K562 (cell line): ENCODE results near the gene ANKRD12. TPM values are rescaled to one million over a fixed set of nuclear protein-coding genes. Genes with fewer than 3 reads are reported as not detected.

Experiments used
- CAMTA2 ChIP-seq: fragments of 250-450 bp; sonication (Bioruptor Pico); conservative IDR thresholded peaks from 2 replicates; pipeline ENCODE4 v1.5.1; 2022
- CHCHD3 ChIP-seq: fragments of 250-450 bp; sonication (Bioruptor Pico); IDR thresholded peaks from 2 replicates; pipeline ENCODE4 v2.1.2; 2022; ENCODE audit warnings: mild to moderate bottlenecking
- ERF ChIP-seq: fragments of 450-650 bp; formaldehyde crosslinking; IDR thresholded peaks from 2 replicates; pipeline ENCODE4 v1.4.0; 2020; ENCODE audit warnings: mild to moderate bottlenecking, mixed read lengths
- LCOR ChIP-seq: sonication (generic); formaldehyde crosslinking; IDR thresholded peaks from 2 replicates; pipeline ENCODE4 v1.8.0; 2022; ENCODE audit warnings: mild to moderate bottlenecking, missing genetic modification reagents
- PTRF ChIP-seq: fragments of 450-650 bp; IDR thresholded peaks from 2 replicates; pipeline ENCODE4 v1.6.1; 2016; ENCODE audit warnings: mild to moderate bottlenecking, missing genetic modification characterization, missing compliant biosample characterization
- RBM25 ChIP-seq: fragments of 200-400 bp; formaldehyde crosslinking; IDR thresholded peaks from 2 replicates; pipeline ENCODE4 v1.6.1; 2018; ENCODE audit warnings: low read length, low read depth, moderate library complexity; ENCODE audit not compliant: severe bottlenecking
- RNF2 ChIP-seq: sonication (generic); IDR thresholded peaks from 2 replicates; pipeline ENCODE4 v1.6.1; 2016
- SIRT6 ChIP-seq: IDR thresholded peaks from one replicate; pipeline ENCODE4 v1.6.1; 2012; ENCODE audit warnings: low read depth, mild to moderate bottlenecking, control low read depth, inconsistent platforms, low read length, moderate library complexity
- WHSC1 ChIP-seq: IDR thresholded peaks from one replicate; pipeline ENCODE4 v1.6.1; 2012; ENCODE audit warnings: low read length, control low read depth, inconsistent platforms
- ZNF436 ChIP-seq: fragments of 250-450, 450-650 bp; sonication (Bioruptor Pico); formaldehyde crosslinking; IDR thresholded peaks from 2 replicates; pipeline ENCODE4 v1.7.0; 2020; ENCODE audit warnings: mild to moderate bottlenecking
- polyA plus RNA-seq, 8 experiments: library from polyadenylated mRNA; depleted of rRNA in 4 of 8; stranded (reverse) in 5 of 8; unstranded in 3 of 8; fragments of >200 nt; fragmentation: Nextera tagmentation in 2 of 8; fragmentation: Illumina TruSeq in 1 of 8; extraction: Ambion mirVana in 2 of 8; extraction: Trizol in 1 of 8; gene quantifications; 2 replicates each; pipeline versions ENCODE4 v1.2.1 to v1.2.3, GENCODE V29; 2011 to 2014; ENCODE audit warnings: inconsistent platforms in 1 of 8, missing spikeins in 1 of 8
- total RNA-seq, 7 experiments: library from RNA; depleted of rRNA in 6 of 7; stranded (reverse); fragments of >200 nt in 6 of 7; fragmentation: Illumina TruSeq in 2 of 7; extraction: Trizol in 2 of 7; gene quantifications; 2 replicates each; pipeline versions ENCODE4 v1.2.1 to v1.2.3, GENCODE V29; 2011 to 2021; ENCODE audit warnings: low replicate concordance in 1 of 7
- TF ChIP-seq, protein P1 (sequence below), 2 experiments: fragments of 450-650 bp; IDR thresholded peaks; 2 replicates each; pipeline ENCODE4 v1.6.1; 2018; ENCODE audit warnings: mild to moderate bottlenecking in 2 of 2, low read depth in 1 of 2; ENCODE audit not compliant: partially characterized antibody in 2 of 2
- TF ChIP-seq, protein P2 (sequence below), 2 experiments: fragments of 450-650 bp in 1 of 2; IDR thresholded peaks; 2 replicates each; pipeline ENCODE4 v1.6.1; 2011 to 2017; ENCODE audit warnings: low read depth in 2 of 2, antibody characterized with exemption in 1 of 2, borderline replicate concordance in 1 of 2, low read length in 1 of 2, mild to moderate bottlenecking in 1 of 2, mixed read lengths in 1 of 2; ENCODE audit not compliant: control insufficient read depth in 1 of 2
- TF ChIP-seq, protein P3 (sequence below): IDR thresholded peaks from 2 replicates; pipeline ENCODE4 v1.6.1; 2011; ENCODE audit warnings: borderline replicate concordance, low read depth, mild to moderate bottlenecking, moderate library complexity, low read length; ENCODE audit not compliant: insufficient read depth, poor library complexity, severe bottlenecking
- TF ChIP-seq, protein P4 (sequence below), 3 experiments: fragments of 200-800 bp in 1 of 3; sonication (Bioruptor generic) in 1 of 3; sonication (generic) in 1 of 3; formaldehyde crosslinking in 1 of 3; IDR thresholded peaks; 2 replicates each; pipeline versions ENCODE4 v1.6.1 to v1.8.0; 2016 to 2022; ENCODE audit warnings: mild to moderate bottlenecking in 2 of 3, missing compliant biosample characterization in 2 of 3, missing genetic modification characterization in 2 of 3, missing genetic modification reagents in 1 of 3

Gene ANKRD12
- total and polyA plus RNA-seq, 9 of the 15 experiments (the other 6 are each of a cell fraction or from before 2014, with no cell fraction given), result 6.6 to 28.2 (median 16.0) TPM

DNA sequence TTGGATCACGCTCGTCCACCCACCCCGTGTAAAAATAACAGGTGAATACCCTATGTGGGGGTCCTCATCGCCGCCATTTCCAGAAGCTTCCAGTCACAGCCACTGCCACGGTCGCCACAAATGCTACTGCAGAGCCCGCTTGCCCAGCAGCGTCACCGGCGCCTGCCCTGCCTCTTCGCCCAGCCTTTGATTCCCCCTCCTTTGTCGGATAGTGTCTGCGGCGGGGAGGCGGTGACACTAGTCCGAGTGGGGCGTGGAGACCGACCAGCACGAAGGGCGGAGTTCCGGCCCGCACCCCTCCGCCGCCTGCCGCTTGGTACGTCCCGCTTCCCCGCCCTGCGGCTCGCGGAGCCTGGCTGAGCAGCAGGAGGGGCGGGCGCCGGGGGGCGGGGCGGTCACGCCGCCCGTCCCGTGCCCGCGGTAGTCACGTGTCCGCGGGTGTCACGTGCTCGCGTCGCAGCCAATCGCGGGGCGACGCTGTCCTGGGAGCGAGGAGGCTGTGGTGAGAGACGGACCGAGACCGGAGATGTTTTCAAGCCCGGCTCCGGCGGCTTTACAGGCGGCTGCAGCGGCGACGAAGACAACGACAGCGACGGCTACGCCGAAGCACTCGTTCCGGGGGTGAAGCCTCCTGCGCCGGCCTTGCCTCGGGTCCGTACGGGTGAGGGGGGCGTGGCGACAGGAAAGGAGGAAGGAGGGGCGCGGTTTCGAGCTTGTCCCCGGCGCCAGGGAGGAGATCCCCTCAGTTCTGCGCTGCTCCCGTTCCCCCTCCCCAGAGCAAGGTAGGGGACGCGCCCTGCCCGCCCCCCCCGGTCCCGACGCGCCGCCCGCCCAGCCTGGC is at the start of gene ANKRD12 (continued):
- 0 out of 2 replicates have a peak, but pooled peaks have one; percentile 68 for TF ChIP-seq LCOR (CRISPR knock-in tag)
- TF ChIP-seq ERF (CRISPR knock-in tag), result peak; percentile 65; the same call in 1 of the 2 replicates
- peak; percentile 90 for TF ChIP-seq RBM25
- TF ChIP-seq, protein P1, sequence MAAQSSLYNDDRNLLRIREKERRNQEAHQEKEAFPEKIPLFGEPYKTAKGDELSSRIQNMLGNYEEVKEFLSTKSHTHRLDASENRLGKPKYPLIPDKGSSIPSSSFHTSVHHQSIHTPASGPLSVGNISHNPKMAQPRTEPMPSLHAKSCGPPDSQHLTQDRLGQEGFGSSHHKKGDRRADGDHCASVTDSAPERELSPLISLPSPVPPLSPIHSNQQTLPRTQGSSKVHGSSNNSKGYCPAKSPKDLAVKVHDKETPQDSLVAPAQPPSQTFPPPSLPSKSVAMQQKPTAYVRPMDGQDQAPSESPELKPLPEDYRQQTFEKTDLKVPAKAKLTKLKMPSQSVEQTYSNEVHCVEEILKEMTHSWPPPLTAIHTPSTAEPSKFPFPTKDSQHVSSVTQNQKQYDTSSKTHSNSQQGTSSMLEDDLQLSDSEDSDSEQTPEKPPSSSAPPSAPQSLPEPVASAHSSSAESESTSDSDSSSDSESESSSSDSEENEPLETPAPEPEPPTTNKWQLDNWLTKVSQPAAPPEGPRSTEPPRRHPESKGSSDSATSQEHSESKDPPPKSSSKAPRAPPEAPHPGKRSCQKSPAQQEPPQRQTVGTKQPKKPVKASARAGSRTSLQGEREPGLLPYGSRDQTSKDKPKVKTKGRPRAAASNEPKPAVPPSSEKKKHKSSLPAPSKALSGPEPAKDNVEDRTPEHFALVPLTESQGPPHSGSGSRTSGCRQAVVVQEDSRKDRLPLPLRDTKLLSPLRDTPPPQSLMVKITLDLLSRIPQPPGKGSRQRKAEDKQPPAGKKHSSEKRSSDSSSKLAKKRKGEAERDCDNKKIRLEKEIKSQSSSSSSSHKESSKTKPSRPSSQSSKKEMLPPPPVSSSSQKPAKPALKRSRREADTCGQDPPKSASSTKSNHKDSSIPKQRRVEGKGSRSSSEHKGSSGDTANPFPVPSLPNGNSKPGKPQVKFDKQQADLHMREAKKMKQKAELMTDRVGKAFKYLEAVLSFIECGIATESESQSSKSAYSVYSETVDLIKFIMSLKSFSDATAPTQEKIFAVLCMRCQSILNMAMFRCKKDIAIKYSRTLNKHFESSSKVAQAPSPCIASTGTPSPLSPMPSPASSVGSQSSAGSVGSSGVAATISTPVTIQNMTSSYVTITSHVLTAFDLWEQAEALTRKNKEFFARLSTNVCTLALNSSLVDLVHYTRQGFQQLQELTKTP (IDR thresholded peaks at IDR 0.05; ENCODE audit: low read depth in 1 of 2, partially characterized antibody in 2 of 2), result peak; percentile 61 to 69
- no peak for TF ChIP-seq WHSC1
- TF ChIP-seq PTRF, result no peak
- TF ChIP-seq RNF2, result peak; percentile 68; the same call in 1 of the 2 replicates
- no peak for TF ChIP-seq ZNF436 (CRISPR knock-in tag)
- TF ChIP-seq, protein P2, sequence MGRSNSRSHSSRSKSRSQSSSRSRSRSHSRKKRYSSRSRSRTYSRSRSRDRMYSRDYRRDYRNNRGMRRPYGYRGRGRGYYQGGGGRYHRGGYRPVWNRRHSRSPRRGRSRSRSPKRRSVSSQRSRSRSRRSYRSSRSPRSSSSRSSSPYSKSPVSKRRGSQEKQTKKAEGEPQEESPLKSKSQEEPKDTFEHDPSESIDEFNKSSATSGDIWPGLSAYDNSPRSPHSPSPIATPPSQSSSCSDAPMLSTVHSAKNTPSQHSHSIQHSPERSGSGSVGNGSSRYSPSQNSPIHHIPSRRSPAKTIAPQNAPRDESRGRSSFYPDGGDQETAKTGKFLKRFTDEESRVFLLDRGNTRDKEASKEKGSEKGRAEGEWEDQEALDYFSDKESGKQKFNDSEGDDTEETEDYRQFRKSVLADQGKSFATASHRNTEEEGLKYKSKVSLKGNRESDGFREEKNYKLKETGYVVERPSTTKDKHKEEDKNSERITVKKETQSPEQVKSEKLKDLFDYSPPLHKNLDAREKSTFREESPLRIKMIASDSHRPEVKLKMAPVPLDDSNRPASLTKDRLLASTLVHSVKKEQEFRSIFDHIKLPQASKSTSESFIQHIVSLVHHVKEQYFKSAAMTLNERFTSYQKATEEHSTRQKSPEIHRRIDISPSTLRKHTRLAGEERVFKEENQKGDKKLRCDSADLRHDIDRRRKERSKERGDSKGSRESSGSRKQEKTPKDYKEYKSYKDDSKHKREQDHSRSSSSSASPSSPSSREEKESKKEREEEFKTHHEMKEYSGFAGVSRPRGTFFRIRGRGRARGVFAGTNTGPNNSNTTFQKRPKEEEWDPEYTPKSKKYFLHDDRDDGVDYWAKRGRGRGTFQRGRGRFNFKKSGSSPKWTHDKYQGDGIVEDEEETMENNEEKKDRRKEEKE (IDR thresholded peaks at IDR 0.05; ENCODE audit: borderline replicate concordance in 1 of 2, control insufficient read depth in 1 of 2, low read depth in 2 of 2, low read length in 1 of 2), result peak; percentile 24 to 92; a peak in 3 of 4 replicates
- TF ChIP-seq CHCHD3 (CRISPR knock-in tag), result 0 out of 2 replicates have a peak, but pooled peaks have one; percentile 4
- peak; percentile 14 for TF ChIP-seq SIRT6
- TF ChIP-seq, protein P3, sequence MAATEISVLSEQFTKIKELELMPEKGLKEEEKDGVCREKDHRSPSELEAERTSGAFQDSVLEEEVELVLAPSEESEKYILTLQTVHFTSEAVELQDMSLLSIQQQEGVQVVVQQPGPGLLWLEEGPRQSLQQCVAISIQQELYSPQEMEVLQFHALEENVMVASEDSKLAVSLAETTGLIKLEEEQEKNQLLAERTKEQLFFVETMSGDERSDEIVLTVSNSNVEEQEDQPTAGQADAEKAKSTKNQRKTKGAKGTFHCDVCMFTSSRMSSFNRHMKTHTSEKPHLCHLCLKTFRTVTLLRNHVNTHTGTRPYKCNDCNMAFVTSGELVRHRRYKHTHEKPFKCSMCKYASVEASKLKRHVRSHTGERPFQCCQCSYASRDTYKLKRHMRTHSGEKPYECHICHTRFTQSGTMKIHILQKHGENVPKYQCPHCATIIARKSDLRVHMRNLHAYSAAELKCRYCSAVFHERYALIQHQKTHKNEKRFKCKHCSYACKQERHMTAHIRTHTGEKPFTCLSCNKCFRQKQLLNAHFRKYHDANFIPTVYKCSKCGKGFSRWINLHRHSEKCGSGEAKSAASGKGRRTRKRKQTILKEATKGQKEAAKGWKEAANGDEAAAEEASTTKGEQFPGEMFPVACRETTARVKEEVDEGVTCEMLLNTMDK, result peak; percentile 11
- TF ChIP-seq, protein P4, sequence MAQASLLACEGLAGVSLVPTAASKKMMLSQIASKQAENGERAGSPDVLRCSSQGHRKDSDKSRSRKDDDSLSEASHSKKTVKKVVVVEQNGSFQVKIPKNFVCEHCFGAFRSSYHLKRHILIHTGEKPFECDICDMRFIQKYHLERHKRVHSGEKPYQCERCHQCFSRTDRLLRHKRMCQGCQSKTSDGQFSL (CRISPR knock-in tag; IDR thresholded peaks at IDR 0.05), result peak; percentile 88
- TF ChIP-seq, protein P4 (tag; IDR thresholded peaks at IDR 0.05), result no peak
- 0 out of 2 replicates have a peak, but pooled peaks have one; percentile 1 for TF ChIP-seq CAMTA2
- TF ChIP-seq, all 486 proteins: peak for 164
